Upper lobe of right lung (tissue), 1 donor: ENCODE measurements around the gene SCN2B. TPM values are rescaled to one million over a fixed set of nuclear protein-coding genes. Genes with fewer than 3 reads are reported as not detected.
A peak's percentile ranks its signal among the peaks of the same experiment; 100 is the strongest.

Source experiments
- ATAC-seq: fragments of 200-7000 bp; cut with Tn5 transposase; one replicate; pipeline ENCODE4 v1.9.1; 2020; ENCODE audit warnings: mild to moderate bottlenecking, moderate library complexity
- DNase-seq: peaks from one replicate; pipeline ENCODE4 v3.0.0-alpha.2; 2020
- H3K27ac ChIP-seq: fragments of 200-600 bp; one replicate; pipeline ENCODE4 v1.8.0; 2022
- H3K27me3 ChIP-seq: fragments of 200-600 bp; one replicate; pipeline ENCODE4 v1.8.0; 2022; ENCODE audit warnings: mild to moderate bottlenecking
- H3K36me3 ChIP-seq: fragments of 200-600 bp; one replicate; pipeline ENCODE4 v1.8.0; 2022
- H3K4me1 ChIP-seq: fragments of 200-600 bp; one replicate; pipeline ENCODE4 v1.8.0; 2022
- H3K4me3 ChIP-seq: fragments of 200-600 bp; one replicate; pipeline ENCODE4 v1.8.0; 2022; ENCODE audit warnings: mild to moderate bottlenecking
- H3K9me3 ChIP-seq: fragments of 200-600 bp; one replicate; pipeline ENCODE4 v1.8.0; 2022
- intact Hi-C: fragments of 100-400 bp; cut with DNase I; formaldehyde crosslinking; loops from one replicate; pipeline ENCODE4 v1.11.0; 2022
- total RNA-seq: library from RNA; stranded (reverse); fragmentation: NEBNext Ultra II Directional; extraction: Animal tissue kit (Norgen Biotek cat#: 25700); gene quantifications from one replicate; pipeline ENCODE4 v1.2.1, GENCODE V29; 2021
- TF ChIP-seq, protein P1 (sequence below): fragments of 200-600 bp; IDR thresholded peaks from one replicate; pipeline ENCODE4 v1.8.0; 2022; ENCODE audit warnings: antibody characterized with exemption
- donor health status: DM: no; HTN: yes; CAD: no; lungs with severe emphysema.

SCN2B gene
- total RNA-seq, 1 donor from 2014 or later: 2.5 TPM

DNA sequence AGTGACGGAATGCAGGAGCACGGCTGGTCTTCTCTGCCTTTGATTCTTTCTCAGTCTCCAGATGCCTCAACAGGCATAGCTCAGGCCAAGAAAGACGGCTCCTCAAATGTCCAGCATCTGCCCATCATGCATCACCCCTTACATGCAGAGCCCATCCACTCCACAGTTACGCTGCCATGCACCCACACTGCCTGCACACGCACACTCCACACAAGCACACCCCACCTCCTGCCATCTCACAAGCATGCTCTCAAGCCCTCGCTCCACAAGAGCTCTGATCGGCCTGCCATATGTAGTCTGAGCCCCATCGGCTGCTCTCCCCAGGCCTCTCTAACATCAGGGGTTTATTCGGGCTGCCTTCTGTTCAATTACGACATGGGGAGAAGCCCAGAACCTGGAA, 42.6 kb downstream of the SCN2B start:
- no peaks in the 10 kb centered on the region for H3K9me3 ChIP-seq
- intact Hi-C loops: no loop called here
- ATAC-seq (no peak), DNase-seq (peak; percentile 42)
- no peaks in the 10 kb centered on the region for H3K36me3 ChIP-seq
- H3K27me3 ChIP-seq: no peaks in the 10 kb centered on the region
- H3K4me1 ChIP-seq: no peaks in the 10 kb centered on the region
- TF ChIP-seq, protein P1, sequence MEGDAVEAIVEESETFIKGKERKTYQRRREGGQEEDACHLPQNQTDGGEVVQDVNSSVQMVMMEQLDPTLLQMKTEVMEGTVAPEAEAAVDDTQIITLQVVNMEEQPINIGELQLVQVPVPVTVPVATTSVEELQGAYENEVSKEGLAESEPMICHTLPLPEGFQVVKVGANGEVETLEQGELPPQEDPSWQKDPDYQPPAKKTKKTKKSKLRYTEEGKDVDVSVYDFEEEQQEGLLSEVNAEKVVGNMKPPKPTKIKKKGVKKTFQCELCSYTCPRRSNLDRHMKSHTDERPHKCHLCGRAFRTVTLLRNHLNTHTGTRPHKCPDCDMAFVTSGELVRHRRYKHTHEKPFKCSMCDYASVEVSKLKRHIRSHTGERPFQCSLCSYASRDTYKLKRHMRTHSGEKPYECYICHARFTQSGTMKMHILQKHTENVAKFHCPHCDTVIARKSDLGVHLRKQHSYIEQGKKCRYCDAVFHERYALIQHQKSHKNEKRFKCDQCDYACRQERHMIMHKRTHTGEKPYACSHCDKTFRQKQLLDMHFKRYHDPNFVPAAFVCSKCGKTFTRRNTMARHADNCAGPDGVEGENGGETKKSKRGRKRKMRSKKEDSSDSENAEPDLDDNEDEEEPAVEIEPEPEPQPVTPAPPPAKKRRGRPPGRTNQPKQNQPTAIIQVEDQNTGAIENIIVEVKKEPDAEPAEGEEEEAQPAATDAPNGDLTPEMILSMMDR: no peak
- H3K4me3 ChIP-seq: no peak overlapping the region
- H3K27ac ChIP-seq: no peak overlapping the region

DNA sequence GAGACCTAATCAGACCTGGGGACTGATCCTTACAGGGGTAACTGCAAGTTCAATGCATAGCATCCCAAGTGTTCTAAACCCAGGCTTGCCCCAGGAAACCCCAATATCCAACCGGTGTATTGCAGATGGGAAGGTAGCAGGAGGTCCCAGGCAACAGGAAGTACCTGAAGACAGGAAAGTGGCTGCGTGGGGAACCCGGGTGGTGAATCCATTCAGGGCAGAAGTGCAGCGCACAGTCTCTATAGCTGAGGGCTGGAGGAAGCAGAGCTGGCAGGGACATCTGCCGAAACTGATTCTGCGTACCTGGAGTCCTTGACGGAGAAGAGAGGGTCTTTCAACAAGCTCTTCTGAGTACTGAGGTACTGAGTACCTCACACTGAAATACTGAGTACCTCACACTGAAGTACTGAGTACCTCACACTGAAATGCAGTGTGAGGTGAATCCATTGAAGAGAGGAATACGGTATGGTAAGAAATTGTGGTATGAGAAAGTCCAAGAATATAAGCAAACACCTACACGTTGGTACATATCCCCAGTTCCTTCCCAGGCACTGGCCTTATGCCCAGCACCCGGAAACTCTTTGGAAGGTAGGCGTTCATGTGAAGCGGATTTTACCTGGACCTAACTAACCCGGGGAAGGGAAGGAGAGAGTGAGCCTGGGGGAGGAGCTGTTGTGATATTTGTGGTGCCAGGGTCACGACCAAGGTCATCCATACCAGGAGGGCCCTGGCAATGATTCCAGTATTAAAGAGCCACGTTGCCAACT, 43.9 kb downstream of the SCN2B start:
- ATAC-seq (no peak), DNase-seq (peak; percentile 35)
- Histone ChIP-seq H3K36me3 (no peaks in the 10 kb centered on the region), H3K27me3 (no peaks in the 10 kb centered on the region), H3K9me3 (no peaks in the 10 kb centered on the region), H3K4me1 (no peaks in the 10 kb centered on the region), H3K27ac (no peak overlapping the region), H3K4me3 (no peak overlapping the region)
- TF ChIP-seq, protein P1: no peak
- intact Hi-C loops: no loop called here

DNA sequence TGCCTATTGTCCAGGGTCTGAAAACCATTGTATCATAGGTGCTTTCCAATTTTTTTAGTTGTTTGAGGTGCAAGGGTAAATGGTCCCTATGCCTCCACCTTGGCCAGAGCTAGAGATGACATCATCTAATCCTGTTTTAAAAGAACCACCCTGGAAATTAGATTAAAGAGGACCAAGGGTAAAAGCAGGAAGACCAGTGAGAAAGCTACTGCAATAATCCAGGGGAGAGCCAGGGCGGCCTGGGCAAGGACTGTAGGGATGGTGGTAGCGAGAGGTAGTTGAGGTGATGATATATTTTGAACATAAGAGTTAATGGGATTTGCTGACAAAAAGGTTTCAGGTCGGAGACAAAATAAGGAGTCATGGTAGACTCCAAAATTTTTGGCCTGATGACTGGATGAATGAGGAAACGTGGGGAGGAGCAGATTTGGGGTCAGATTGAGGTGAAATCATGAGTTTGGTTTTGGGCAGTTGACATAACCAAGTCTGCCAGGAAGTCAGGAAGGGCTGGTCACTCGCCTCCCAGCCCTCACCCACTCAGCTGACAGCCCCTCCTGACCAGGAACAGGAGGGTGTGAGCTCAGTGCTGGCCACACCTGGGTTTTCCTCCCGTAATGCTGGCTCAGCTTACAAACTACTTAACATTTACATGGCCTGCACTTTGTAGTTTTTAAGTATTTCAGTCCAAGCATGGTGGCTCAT, 46.8 kb downstream of the SCN2B start:
- TF ChIP-seq, protein P1: no peak
- ATAC-seq (peak; percentile 62), DNase-seq (peak; percentile 45)
- Histone ChIP-seq H3K36me3 (no peaks in the 10 kb centered on the region), H3K27me3 (no peaks in the 10 kb centered on the region), H3K9me3 (no peaks in the 10 kb centered on the region), H3K4me3 (no peak overlapping the region), H3K27ac (no peak overlapping the region), H3K4me1 (no peaks in the 10 kb centered on the region)
- intact Hi-C loops: no loop called here

DNA sequence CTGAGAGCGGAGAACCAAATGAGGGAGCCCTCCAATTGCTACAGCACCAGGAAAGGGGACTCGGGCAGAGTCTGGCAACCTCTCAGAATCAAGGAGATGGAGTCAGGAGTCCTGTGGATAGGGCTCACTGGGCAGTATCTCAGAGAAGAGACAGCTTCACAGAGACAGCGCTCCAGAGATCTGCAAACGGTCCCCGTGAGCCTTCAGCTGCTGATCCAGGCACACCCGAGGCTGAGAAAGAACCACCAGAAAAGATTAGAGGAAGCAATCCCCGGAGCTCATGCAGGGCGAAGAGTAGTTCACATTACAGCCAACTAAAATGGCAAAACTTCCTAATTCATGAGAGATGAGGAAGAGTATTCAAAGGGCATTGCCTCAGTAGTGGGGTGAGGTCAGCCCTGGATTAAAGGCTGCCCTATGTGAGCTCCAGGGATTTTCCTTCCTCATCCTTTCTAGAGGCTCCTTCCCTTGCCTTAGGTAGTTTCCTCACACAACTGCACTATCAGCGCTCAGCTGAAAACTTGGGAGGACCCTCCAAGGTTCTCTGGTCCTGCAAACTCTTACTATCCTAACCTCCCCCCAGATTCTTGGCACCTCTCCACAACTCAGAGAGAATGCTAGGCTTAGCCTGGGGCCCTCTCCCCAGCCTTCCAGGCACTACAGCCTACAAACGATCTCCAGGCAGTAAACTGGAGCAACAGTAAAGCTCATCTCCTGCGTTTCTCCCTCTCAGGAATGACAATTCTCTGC, 47.5 kb downstream of the SCN2B start:
- DNase-seq (peak; percentile 40), ATAC-seq (peak; percentile 79)
- no peak overlapping the region for H3K4me3 ChIP-seq
- no peaks in the 10 kb centered on the region for H3K9me3 ChIP-seq
- no peak overlapping the region for H3K27ac ChIP-seq
- intact Hi-C loops: no loop called here
- H3K27me3 ChIP-seq: no peaks in the 10 kb centered on the region
- TF ChIP-seq, protein P1: no peak
- H3K36me3 ChIP-seq: no peaks in the 10 kb centered on the region
- no peaks in the 10 kb centered on the region for H3K4me1 ChIP-seq

DNA sequence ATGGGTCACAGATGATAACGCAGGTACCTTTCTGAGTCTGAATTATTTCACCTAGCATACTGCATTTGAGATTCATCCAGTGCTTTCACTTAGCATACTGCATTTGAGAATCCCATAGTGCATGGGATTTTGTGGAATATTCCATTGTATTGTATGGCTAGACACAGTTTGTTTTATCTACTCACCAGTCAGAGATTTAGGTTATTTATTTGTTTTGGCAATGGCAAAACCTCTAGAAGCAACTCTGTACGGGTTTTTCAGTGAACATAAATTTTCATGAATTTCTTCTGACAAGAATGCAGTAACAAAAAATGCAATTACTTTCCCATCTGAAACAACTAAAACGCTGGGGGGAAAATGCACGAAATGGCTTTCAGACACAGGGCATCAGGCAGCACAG, 48.1 kb downstream of the SCN2B start:
- TF ChIP-seq, protein P1: no peak
- Histone ChIP-seq H3K36me3 (no peaks in the 10 kb centered on the region), H3K4me1 (no peaks in the 10 kb centered on the region), H3K27me3 (no peaks in the 10 kb centered on the region), H3K9me3 (no peaks in the 10 kb centered on the region), H3K27ac (no peak overlapping the region), H3K4me3 (no peak overlapping the region)
- DNase-seq: no peak
- ATAC-seq: no peak
- intact Hi-C loops: no loop called here
